ENCODE results near the gene MKRN3.

Gene MKRN3

GRCh38 chr15:23565395-23566070 is at the start of gene MKRN3:
TSS of gene MKRN3 (plus strand) at chr15:23565674. CDS start at chr15:23565783, 109 bp downstream.
- peak in 1 of 2 donors; percentile 3 for DNase-seq (ENCODE audit: extremely low read depth in 1 of 2, low read depth in 1 of 2)

- no peak for DNase-seq (ENCODE audit: extremely low read depth in 1 of 2, low read depth in 1 of 2)
Measured at GRCh38 chr15:23516866-23517265, 48.6 kb upstream of the MKRN3 start.

GRCh38 chr15:23518104-23518503 is 47.4 kb upstream of the MKRN3 start:
- DNase-seq (ENCODE audit: extremely low read depth in 1 of 2, low read depth in 1 of 2), result no peak

- no peak for DNase-seq (ENCODE audit: extremely low read depth in 1 of 2, low read depth in 1 of 2)
Measured at GRCh38 chr15:23524816-23525215, 40.7 kb upstream of the MKRN3 start.

GRCh38 chr15:23529891-23530290 is 35.6 kb upstream of the MKRN3 start:
- no peak for DNase-seq (ENCODE audit: extremely low read depth in 1 of 2, low read depth in 1 of 2)

GRCh38 chr15:23532024-23532423 is 33.5 kb upstream of the MKRN3 start:
- DNase-seq (ENCODE audit: extremely low read depth in 1 of 2, low read depth in 1 of 2), result no peak

GRCh38 chr15:23536659-23537058 is 28.8 kb upstream of the MKRN3 start:
- DNase-seq (ENCODE audit: extremely low read depth in 1 of 2, low read depth in 1 of 2), result no peak

GRCh38 chr15:23538648-23539047 is 26.8 kb upstream of the MKRN3 start:
- DNase-seq (ENCODE audit: extremely low read depth in 1 of 2, low read depth in 1 of 2), result no peak

GRCh38 chr15:23539892-23540291 is 25.6 kb upstream of the MKRN3 start:
- DNase-seq (ENCODE audit: extremely low read depth in 1 of 2, low read depth in 1 of 2), result no peak

- no peak for DNase-seq (ENCODE audit: extremely low read depth in 1 of 2, low read depth in 1 of 2)
Measured at GRCh38 chr15:23546158-23546557, 19.3 kb upstream of the MKRN3 start.

GRCh38 chr15:23548071-23548470 is 17.4 kb upstream of the MKRN3 start:
- DNase-seq (ENCODE audit: extremely low read depth in 1 of 2, low read depth in 1 of 2), result no peak

GRCh38 chr15:23561914-23562313 is 3.6 kb upstream of the MKRN3 start:
- no peak for DNase-seq (ENCODE audit: extremely low read depth in 1 of 2, low read depth in 1 of 2)

GRCh38 chr15:23564821-23565394 is 566 bp upstream of the MKRN3 start:
- DNase-seq (ENCODE audit: extremely low read depth in 1 of 2, low read depth in 1 of 2), result no peak

- DNase-seq (ENCODE audit: extremely low read depth in 1 of 2, low read depth in 1 of 2), result peak in 1 of 2 donors; percentile 3
Measured at GRCh38 chr15:23566071-23566554, 639 bp downstream of the MKRN3 start.

GRCh38 chr15:23566651-23567050 is 1.2 kb downstream of the MKRN3 start:
- DNase-seq (ENCODE audit: extremely low read depth in 1 of 2, low read depth in 1 of 2), result no peak

GRCh38 chr15:23567921-23568320 is 2.4 kb downstream of the MKRN3 start:
- DNase-seq (ENCODE audit: extremely low read depth in 1 of 2, low read depth in 1 of 2), result no peak

- DNase-seq (ENCODE audit: extremely low read depth in 1 of 2, low read depth in 1 of 2), result no peak
Measured at GRCh38 chr15:23569151-23569925, 3.9 kb downstream of the MKRN3 start.

GRCh38 chr15:23570486-23570885 is 5.0 kb downstream of the MKRN3 start:
- DNase-seq (ENCODE audit: extremely low read depth in 1 of 2, low read depth in 1 of 2), result no peak

GRCh38 chr15:23572844-23573243 is 7.4 kb downstream of the MKRN3 start:
- DNase-seq (ENCODE audit: extremely low read depth in 1 of 2, low read depth in 1 of 2), result no peak

GRCh38 chr15:23574742-23575141 is 9.3 kb downstream of the MKRN3 start:
- DNase-seq (ENCODE audit: extremely low read depth in 1 of 2, low read depth in 1 of 2), result no peak

- DNase-seq (ENCODE audit: extremely low read depth in 1 of 2, low read depth in 1 of 2), result no peak
Measured at GRCh38 chr15:23576061-23576460, 10.6 kb downstream of the MKRN3 start.
